K562 (cell line): Measurements from ENCODE around the gene NDUFAF4. TPM values are rescaled to one million over a fixed set of nuclear protein-coding genes. Genes with fewer than 3 reads are reported as not detected.

Experiments
- FOXA3 ChIP-seq, 2 experiments: fragments of 450-650 bp in 1 of 2; sonication (generic) in 1 of 2; formaldehyde crosslinking; IDR thresholded peaks in 1 of 2; conservative IDR thresholded peaks in 1 of 2; 2 replicates each; pipeline versions ENCODE4 v1.4.0 to v1.8.0; 2020 to 2022; ENCODE audit warnings: mild to moderate bottlenecking in 2 of 2, missing genetic modification reagents in 1 of 2
- HLTF ChIP-seq: fragments of 450-650 bp; IDR thresholded peaks from 2 replicates; pipeline ENCODE4 v1.6.1; 2016
- KHSRP ChIP-seq: fragments of 450-650 bp; IDR thresholded peaks from 2 replicates; pipeline ENCODE4 v1.6.1; 2017
- MAFF ChIP-seq: IDR thresholded peaks from 2 replicates; pipeline ENCODE4 v1.6.1; 2012; ENCODE audit warnings: low read length, improper control_type of control experiment
- NBN ChIP-seq: fragments of 450-650 bp; IDR thresholded peaks from 2 replicates; pipeline ENCODE4 v1.6.1; 2016; ENCODE audit warnings: low read depth, mild to moderate bottlenecking
- NCOA4 ChIP-seq: fragments of 450-650 bp; IDR thresholded peaks from 2 replicates; pipeline ENCODE4 v1.6.1; 2018; ENCODE audit warnings: mild to moderate bottlenecking; ENCODE audit not compliant: partially characterized antibody
- NFE2L1 ChIP-seq: fragments of 450-650 bp; IDR thresholded peaks from 2 replicates; pipeline ENCODE4 v1.6.1; 2016; ENCODE audit warnings: missing genetic modification characterization, low read depth, mild to moderate bottlenecking, missing compliant biosample characterization, moderate library complexity, borderline replicate concordance
- NFRKB ChIP-seq: fragments of 450-650 bp; IDR thresholded peaks from 2 replicates; pipeline ENCODE4 v1.6.1; 2016; ENCODE audit warnings: low read depth
- RCOR1 ChIP-seq, 2 experiments: IDR thresholded peaks; 2 replicates each; pipeline ENCODE4 v1.6.1; 2012; ENCODE audit warnings: low read depth in 2 of 2, low read length in 2 of 2, borderline replicate concordance in 1 of 2, improper control_type of control experiment in 1 of 2
- RERE ChIP-seq: sonication (generic); formaldehyde crosslinking; IDR thresholded peaks from 2 replicates; pipeline ENCODE4 v1.8.0; 2023; ENCODE audit warnings: missing genetic modification reagents, mild to moderate bottlenecking, borderline replicate concordance
- RUNX1 ChIP-seq: sonication (generic); IDR thresholded peaks from 2 replicates; pipeline ENCODE4 v1.6.1; 2016; ENCODE audit warnings: antibody characterized with exemption, low read depth
- SPI1 ChIP-seq: IDR thresholded peaks from 2 replicates; pipeline ENCODE4 v1.6.1; 2011; ENCODE audit warnings: low read depth, low read length, control low read depth, borderline replicate concordance
- ZMIZ1 ChIP-seq, 2 experiments: fragments of 150-350 bp in 1 of 2; IDR thresholded peaks; 2 replicates each; pipeline ENCODE4 v1.6.1; 2012 to 2016; ENCODE audit warnings: low read depth in 2 of 2, low read length in 2 of 2, mild to moderate bottlenecking in 1 of 2, moderate library complexity in 1 of 2
- ZZZ3 ChIP-seq: fragments of 450-650 bp; IDR thresholded peaks from 2 replicates; pipeline ENCODE4 v1.6.1; 2016; ENCODE audit warnings: antibody characterized with exemption, mild to moderate bottlenecking, moderate library complexity
- polyA plus RNA-seq, 8 experiments: library from polyadenylated mRNA; depleted of rRNA in 4 of 8; stranded (reverse) in 5 of 8; unstranded in 3 of 8; fragments of >200 nt; fragmentation: Nextera tagmentation in 2 of 8; fragmentation: Illumina TruSeq in 1 of 8; extraction: Ambion mirVana in 2 of 8; extraction: Trizol in 1 of 8; gene quantifications; 2 replicates each; pipeline versions ENCODE4 v1.2.1 to v1.2.3, GENCODE V29; 2011 to 2014; ENCODE audit warnings: inconsistent platforms in 1 of 8, missing spikeins in 1 of 8
- total RNA-seq, 7 experiments: library from RNA; depleted of rRNA in 6 of 7; stranded (reverse); fragments of >200 nt in 6 of 7; fragmentation: Illumina TruSeq in 2 of 7; extraction: Trizol in 2 of 7; gene quantifications; 2 replicates each; pipeline versions ENCODE4 v1.2.1 to v1.2.3, GENCODE V29; 2011 to 2021; ENCODE audit warnings: low replicate concordance in 1 of 7
- TF ChIP-seq, protein P1 (sequence below): IDR thresholded peaks from 2 replicates; pipeline ENCODE4 v1.6.1; 2011; ENCODE audit not compliant: insufficient read length; ENCODE audit errors: extremely low read depth
- TF ChIP-seq, protein P2 (sequence below): sonication (generic); formaldehyde crosslinking; IDR thresholded peaks from 2 replicates; pipeline ENCODE4 v1.8.1; 2023; ENCODE audit warnings: mild to moderate bottlenecking, missing genetic modification reagents

NDUFAF4 gene
- total and polyA plus RNA-seq, 9 of the 15 experiments (the other 6 are each of a cell fraction or from before 2014, with no cell fraction given) = 45.0 to 418 (median 136) TPM

GRCh38 chr6:96898241-96898851 lies 655 bp upstream of the NDUFAF4 start (continued):
- TF ChIP-seq ZZZ3 = no peak
- TF ChIP-seq KHSRP = no peak; the same call in 1 of the 2 replicates
- no peak for TF ChIP-seq RUNX1
- no peak for TF ChIP-seq ZMIZ1 (IDR thresholded peaks at IDR 0.05; ENCODE audit: low read depth in 2 of 2, low read length in 2 of 2)
- no peak for TF ChIP-seq RERE (CRISPR knock-in tag)
- TF ChIP-seq SPI1 = no peak
- TF ChIP-seq HLTF = 0 out of 2 replicates have a peak, but pooled peaks have one; percentile 38
- TF ChIP-seq, protein P1, sequence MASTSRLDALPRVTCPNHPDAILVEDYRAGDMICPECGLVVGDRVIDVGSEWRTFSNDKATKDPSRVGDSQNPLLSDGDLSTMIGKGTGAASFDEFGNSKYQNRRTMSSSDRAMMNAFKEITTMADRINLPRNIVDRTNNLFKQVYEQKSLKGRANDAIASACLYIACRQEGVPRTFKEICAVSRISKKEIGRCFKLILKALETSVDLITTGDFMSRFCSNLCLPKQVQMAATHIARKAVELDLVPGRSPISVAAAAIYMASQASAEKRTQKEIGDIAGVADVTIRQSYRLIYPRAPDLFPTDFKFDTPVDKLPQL = peak; percentile 3
- TF ChIP-seq RCOR1 (IDR thresholded peaks at IDR 0.05; ENCODE audit: borderline replicate concordance in 1 of 2, low read depth in 2 of 2, low read length in 2 of 2) = no peak
- TF ChIP-seq MAFF = peak; percentile 98
- no peak for TF ChIP-seq NCOA4
- peak; percentile 98 for TF ChIP-seq NFE2L1
- TF ChIP-seq, protein P2, sequence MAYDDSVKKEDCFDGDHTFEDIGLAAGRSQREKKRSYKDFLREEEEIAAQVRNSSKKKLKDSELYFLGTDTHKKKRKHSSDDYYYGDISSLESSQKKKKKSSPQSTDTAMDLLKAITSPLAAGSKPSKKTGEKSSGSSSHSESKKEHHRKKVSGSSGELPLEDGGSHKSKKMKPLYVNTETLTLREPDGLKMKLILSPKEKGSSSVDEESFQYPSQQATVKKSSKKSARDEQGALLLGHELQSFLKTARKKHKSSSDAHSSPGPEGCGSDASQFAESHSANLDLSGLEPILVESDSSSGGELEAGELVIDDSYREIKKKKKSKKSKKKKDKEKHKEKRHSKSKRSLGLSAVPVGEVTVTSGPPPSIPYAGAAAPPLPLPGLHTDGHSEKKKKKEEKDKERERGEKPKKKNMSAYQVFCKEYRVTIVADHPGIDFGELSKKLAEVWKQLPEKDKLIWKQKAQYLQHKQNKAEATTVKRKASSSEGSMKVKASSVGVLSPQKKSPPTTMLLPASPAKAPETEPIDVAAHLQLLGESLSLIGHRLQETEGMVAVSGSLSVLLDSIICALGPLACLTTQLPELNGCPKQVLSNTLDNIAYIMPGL (CRISPR knock-in tag) = no peak
- peak; percentile 75 for TF ChIP-seq NFRKB
- no peak for TF ChIP-seq FOXA3 (CRISPR knock-in tag; conservative IDR thresholded peaks at IDR 0.05 in 1 of 2, IDR thresholded peaks at IDR 0.05 in 1 of 2)
- TF ChIP-seq NBN = 0 out of 2 replicates have a peak, but pooled peaks have one; percentile 49
